ENCODE data around the gene SLC35C1. TPM values are rescaled to one million over a fixed set of nuclear protein-coding genes. Genes with fewer than 3 reads are reported as not detected.

SLC35C1 gene
- polyA plus RNA-seq, 1 experiment = 14.6 TPM

GRCh38 chr11:45796461-45796861 lies 8.5 kb upstream of the SLC35C1 start:
- ChIA-PET CTCF (interaction anchor here (6.2 kb wide), 1 partner anchor 25 kb away, joined by 32 read pairs; no protein-coding TSS in a partner anchor), POLR2A (no interaction called here)
- no peak for DNase-seq (ENCODE audit: low read depth)
- peaks cover 4% of the 10 kb centered on the region; the same call in 1 of the 2 replicates for H3K27me3 ChIP-seq (ENCODE audit: control insufficient read depth, insufficient read depth, low read length)
- no peaks in the 10 kb centered on the region for H3K36me3 ChIP-seq (ENCODE audit: control insufficient read depth, insufficient read depth, low read length)
- TF ChIP-seq, protein P1, sequence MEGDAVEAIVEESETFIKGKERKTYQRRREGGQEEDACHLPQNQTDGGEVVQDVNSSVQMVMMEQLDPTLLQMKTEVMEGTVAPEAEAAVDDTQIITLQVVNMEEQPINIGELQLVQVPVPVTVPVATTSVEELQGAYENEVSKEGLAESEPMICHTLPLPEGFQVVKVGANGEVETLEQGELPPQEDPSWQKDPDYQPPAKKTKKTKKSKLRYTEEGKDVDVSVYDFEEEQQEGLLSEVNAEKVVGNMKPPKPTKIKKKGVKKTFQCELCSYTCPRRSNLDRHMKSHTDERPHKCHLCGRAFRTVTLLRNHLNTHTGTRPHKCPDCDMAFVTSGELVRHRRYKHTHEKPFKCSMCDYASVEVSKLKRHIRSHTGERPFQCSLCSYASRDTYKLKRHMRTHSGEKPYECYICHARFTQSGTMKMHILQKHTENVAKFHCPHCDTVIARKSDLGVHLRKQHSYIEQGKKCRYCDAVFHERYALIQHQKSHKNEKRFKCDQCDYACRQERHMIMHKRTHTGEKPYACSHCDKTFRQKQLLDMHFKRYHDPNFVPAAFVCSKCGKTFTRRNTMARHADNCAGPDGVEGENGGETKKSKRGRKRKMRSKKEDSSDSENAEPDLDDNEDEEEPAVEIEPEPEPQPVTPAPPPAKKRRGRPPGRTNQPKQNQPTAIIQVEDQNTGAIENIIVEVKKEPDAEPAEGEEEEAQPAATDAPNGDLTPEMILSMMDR (IDR thresholded peaks at IDR 0.05; ENCODE audit: insufficient read depth, low read depth, low read length) = no peak
- H3K4me3 ChIP-seq (ENCODE audit: low read depth, low read length) = no peak overlapping the region

- ChIA-PET POLR2A (no interaction called here), CTCF (interaction anchor here (0.6 to 6.2 kb wide), 3 partner anchors 28 to 505 kb away, joined by 3 to 32 read pairs (median 4); no protein-coding TSS in a partner anchor)
- H3K4me3 ChIP-seq (ENCODE audit: low read depth, low read length) = no peak overlapping the region
- no peaks in the 10 kb centered on the region for H3K36me3 ChIP-seq (ENCODE audit: control insufficient read depth, insufficient read depth, low read length)
- DNase-seq (ENCODE audit: low read depth) = no peak
- H3K27me3 ChIP-seq (ENCODE audit: control insufficient read depth, insufficient read depth, low read length) = peaks cover 2% of the 10 kb centered on the region; the same call in 1 of the 2 replicates
- TF ChIP-seq, protein P1 (IDR thresholded peaks at IDR 0.05; ENCODE audit: insufficient read depth, low read depth, low read length) = no peak
Measured at GRCh38 chr11:45798793-45799441, 6.0 kb upstream of the SLC35C1 start.

DNA sequence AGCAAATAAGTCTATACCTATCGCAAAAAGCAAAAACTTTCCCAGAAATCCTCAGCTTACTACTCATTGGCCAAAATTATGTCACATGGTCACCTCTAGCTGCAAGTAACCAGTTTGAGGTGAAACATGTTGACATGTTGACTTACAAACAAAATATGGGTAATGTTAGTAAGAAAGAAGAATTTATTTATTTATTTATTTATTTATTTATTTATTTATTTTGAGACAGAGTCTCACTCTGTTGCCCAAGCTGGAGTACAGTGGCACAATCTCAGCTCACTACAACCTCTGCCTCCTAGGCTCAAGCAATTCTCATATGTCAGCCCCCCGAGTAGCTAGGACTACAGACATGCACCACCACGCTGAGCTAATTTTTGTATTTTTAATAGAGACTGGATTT lies 5.4 kb upstream of the SLC35C1 start:
- H3K27me3 ChIP-seq (ENCODE audit: control insufficient read depth, insufficient read depth, low read length) = peaks cover under 1% of the 10 kb centered on the region; the same call in 1 of the 2 replicates
- no peak for DNase-seq (ENCODE audit: low read depth)
- H3K4me3 ChIP-seq (ENCODE audit: low read depth, low read length) = no peak overlapping the region
- TF ChIP-seq, protein P1 (IDR thresholded peaks at IDR 0.05; ENCODE audit: insufficient read depth, low read depth, low read length) = no peak
- H3K36me3 ChIP-seq (ENCODE audit: control insufficient read depth, insufficient read depth, low read length) = no peaks in the 10 kb centered on the region
- ChIA-PET POLR2A (no interaction called here), CTCF (interaction anchor here (0.6 to 6.2 kb wide), 3 partner anchors 28 to 505 kb away, joined by 3 to 32 read pairs (median 4); no protein-coding TSS in a partner anchor)

- POLR2A ChIA-PET = no interaction called here
- Histone ChIP-seq H3K4me3 (ENCODE audit: low read depth, low read length) (no peak overlapping the region), H3K27me3 (ENCODE audit: control insufficient read depth, insufficient read depth, low read length) (no peaks in the 10 kb centered on the region; the same call in 1 of the 2 replicates), H3K36me3 (ENCODE audit: control insufficient read depth, insufficient read depth, low read length) (no peaks in the 10 kb centered on the region)
- no peak for DNase-seq (ENCODE audit: low read depth)
- TF ChIP-seq, protein P1 (IDR thresholded peaks at IDR 0.05; ENCODE audit: insufficient read depth, low read depth, low read length) = no peak
- CTCF ChIA-PET = interaction anchor here (6.2 kb wide), 1 partner anchor 29 kb away, joined by 32 read pairs; no protein-coding TSS in a partner anchor
Measured at GRCh38 chr11:45800261-45800660, 4.7 kb upstream of the SLC35C1 start.

DNA sequence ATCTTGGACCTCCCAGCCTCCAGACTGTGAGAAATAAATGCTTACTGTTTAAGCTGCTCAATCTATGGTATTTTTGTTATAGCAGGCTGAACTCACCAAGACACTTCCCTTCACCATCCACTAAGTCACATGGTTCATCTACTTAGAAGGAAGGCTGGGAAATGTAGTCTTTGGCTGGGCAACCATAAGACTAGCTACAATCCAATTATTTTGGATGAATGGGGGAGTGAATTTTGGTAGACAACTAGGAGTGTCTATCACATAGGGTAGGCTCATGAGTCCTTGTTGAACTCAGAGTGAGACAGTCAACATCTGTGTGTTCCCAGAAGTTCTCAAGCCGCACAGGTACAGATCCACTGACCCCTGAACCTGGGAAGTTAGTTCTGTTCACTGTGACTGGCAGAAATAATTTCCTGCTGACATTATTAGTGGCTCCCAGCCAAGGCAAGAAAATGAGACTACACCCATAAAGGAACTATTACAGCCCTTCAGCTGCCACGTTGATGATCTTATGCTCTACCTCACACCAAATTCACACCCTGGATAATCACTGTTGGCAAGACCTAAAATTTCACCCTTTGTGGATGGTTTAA lies 3.1 kb upstream of the SLC35C1 start:
- DNase-seq (ENCODE audit: low read depth) = no peak
- ChIA-PET CTCF (interaction anchor here (0.7 kb wide), 1 partner anchor 30 kb away, joined by 3 read pairs; no protein-coding TSS in a partner anchor), POLR2A (no interaction called here)
- Histone ChIP-seq H3K4me3 (ENCODE audit: low read depth, low read length) (no peak overlapping the region), H3K27me3 (ENCODE audit: control insufficient read depth, insufficient read depth, low read length) (no peaks in the 10 kb centered on the region; the same call in 1 of the 2 replicates), H3K36me3 (ENCODE audit: control insufficient read depth, insufficient read depth, low read length) (no peaks in the 10 kb centered on the region)
- TF ChIP-seq, protein P1 (IDR thresholded peaks at IDR 0.05; ENCODE audit: insufficient read depth, low read depth, low read length) = no peak
